IMR-90 (cell line): ENCODE data around the gene PIAS3. TPM values are rescaled to one million over a fixed set of nuclear protein-coding genes. Genes with fewer than 3 reads are reported as not detected.
A peak's percentile ranks its signal among the peaks of the same experiment; 100 is the strongest.

Experiments used
- ATAC-seq: fragments of 200-7000 bp; cut with Tn5 transposase; 2 replicates; pipeline ENCODE4 v1.9.1; 2020; ENCODE audit warnings: low read depth, mild to moderate bottlenecking, moderate library complexity
- BruUV-seq: library from RNA; stranded (reverse); fragments of 400-500 nt; replicated peaks from 2 replicates; lab custom pipeline; 2021; lab: Mats Ljungman, UMichigan
- CTCF ChIA-PET: fragments of 300-600 bp; formaldehyde crosslinking; extraction: SDS; loops from one replicate; lab custom pipeline; 2021; ENCODE audit warnings: antibody characterized with exemption; lab: Yijun Ruan, JAX
- POLR2A ChIA-PET: fragments of 300-600 bp; sonication (Branson Sonifier 250); formaldehyde crosslinking; loops from one replicate; lab custom pipeline; 2022; ENCODE audit warnings: antibody characterized with exemption; ENCODE audit not compliant: unreplicated experiment; lab: Charles Lee
- DNase-seq: peaks from one replicate; pipeline ENCODE4 v3.0.0; 2013
- H2AFZ ChIP-seq: replicated peaks from 2 replicates; pipeline ENCODE3; 2013; ENCODE audit warnings: low read length, mild to moderate bottlenecking; ENCODE audit not compliant: poor library complexity
- H2AK5ac ChIP-seq: 2 replicates; pipeline ENCODE4 v1.6.1; 2013; ENCODE audit warnings: low read depth, low read length, inconsistent platforms
- H2AK9ac ChIP-seq: replicated peaks from 2 replicates; pipeline ENCODE3; 2013; ENCODE audit warnings: mild to moderate bottlenecking, low read depth, low read length, moderate library complexity; ENCODE audit not compliant: poor library complexity
- H2BK120ac ChIP-seq: 2 replicates; pipeline ENCODE4 v1.6.1; 2013; ENCODE audit warnings: low read depth, low read length, inconsistent platforms
- H2BK15ac ChIP-seq: 3 replicates; pipeline ENCODE4 v1.6.1; 2013; ENCODE audit warnings: low read depth, low read length, inconsistent platforms
- H2BK20ac ChIP-seq: 2 replicates; pipeline ENCODE4 v1.6.1; 2013; ENCODE audit warnings: low read depth, mild to moderate bottlenecking, inconsistent platforms, low read length, moderate library complexity
- H2BK5ac ChIP-seq: 2 replicates; pipeline ENCODE4 v1.6.1; 2013; ENCODE audit warnings: mild to moderate bottlenecking, low read depth, low read length, inconsistent platforms; ENCODE audit not compliant: poor library complexity, severe bottlenecking
- H3K14ac ChIP-seq: replicated peaks from 2 replicates; pipeline ENCODE4 v1.6.1; 2013; ENCODE audit warnings: low read depth, low read length, inconsistent platforms
- H3K18ac ChIP-seq: 2 replicates; pipeline ENCODE4 v1.6.1; 2013; ENCODE audit warnings: low read depth, low read length, control low read depth
- H3K23ac ChIP-seq: 2 replicates; pipeline ENCODE4 v1.6.1; 2013; ENCODE audit warnings: low read depth, low read length, inconsistent platforms
- H3K27ac ChIP-seq: 2 replicates; pipeline ENCODE4 v1.5.1; 2013; ENCODE audit warnings: mild to moderate bottlenecking, control low read depth, low read length; ENCODE audit not compliant: insufficient read depth
- H3K27me3 ChIP-seq: 2 replicates; pipeline ENCODE4 v1.6.1; 2013; ENCODE audit warnings: low read length; ENCODE audit not compliant: control insufficient read depth, insufficient read depth
- H3K36me3 ChIP-seq: 2 replicates; pipeline ENCODE4 v1.6.1; 2013; ENCODE audit warnings: low read length, mixed read lengths; ENCODE audit not compliant: control insufficient read depth, insufficient read depth
- H3K4ac ChIP-seq: 2 replicates; pipeline ENCODE4 v1.6.1; 2013; ENCODE audit warnings: low read depth, low read length, inconsistent platforms
- H3K4me1 ChIP-seq: 2 replicates; pipeline ENCODE4 v1.6.1; 2013; ENCODE audit warnings: low read length, mixed read lengths; ENCODE audit not compliant: control insufficient read depth, insufficient read depth
- H3K4me2 ChIP-seq: 2 replicates; pipeline ENCODE4 v1.6.1; 2013; ENCODE audit warnings: low read depth, mild to moderate bottlenecking, control low read depth, low read length, moderate library complexity
- H3K4me3 ChIP-seq: 2 replicates; pipeline ENCODE4 v1.5.1; 2013; ENCODE audit warnings: low read depth, mild to moderate bottlenecking, control low read depth, low read length, moderate library complexity; ENCODE audit not compliant: insufficient read depth
- H3K56ac ChIP-seq: 2 replicates; pipeline ENCODE4 v1.6.1; 2013; ENCODE audit warnings: low read length, inconsistent platforms; ENCODE audit not compliant: insufficient read depth; ENCODE audit errors: extremely low read depth
- H3K79me1 ChIP-seq, 2 experiments: 2 replicates each; pipeline ENCODE4 v1.6.1; 2013; ENCODE audit warnings: low read length in 2 of 2, inconsistent platforms in 1 of 2, low read depth in 1 of 2
- H3K9ac ChIP-seq: 2 replicates; pipeline ENCODE4 v1.6.1; 2013; ENCODE audit warnings: low read depth, low read length, control low read depth
- H3K9me1 ChIP-seq: 2 replicates; pipeline ENCODE4 v1.6.1; 2013; ENCODE audit warnings: low read length, inconsistent platforms; ENCODE audit not compliant: insufficient read depth
- H3K9me3 ChIP-seq: 2 replicates; pipeline ENCODE4 v1.6.1; 2013; ENCODE audit warnings: low read length; ENCODE audit not compliant: control insufficient read depth, insufficient read depth
- H4K20me1 ChIP-seq: 2 replicates; pipeline ENCODE4 v1.6.1; 2013; ENCODE audit warnings: low read length, inconsistent platforms; ENCODE audit not compliant: insufficient read depth
- H4K5ac ChIP-seq: 2 replicates; pipeline ENCODE4 v1.6.1; 2013; ENCODE audit warnings: mild to moderate bottlenecking, low read depth, low read length, control low read depth
- H4K8ac ChIP-seq, 2 experiments: 2 replicates each; pipeline ENCODE4 v1.6.1; 2013; ENCODE audit warnings: low read depth in 2 of 2, low read length in 2 of 2, control low read depth in 1 of 2, inconsistent platforms in 1 of 2
- H4K91ac ChIP-seq: 2 replicates; pipeline ENCODE4 v1.6.1; 2013; ENCODE audit warnings: low read depth, low read length, inconsistent platforms; ENCODE audit not compliant: insufficient read depth
- CEBPB ChIP-seq: IDR thresholded peaks from 2 replicates; pipeline ENCODE4 v1.6.1; 2012; ENCODE audit warnings: low read depth, low read length, improper control_type of control experiment
- CHD1 ChIP-seq: IDR thresholded peaks from 2 replicates; pipeline ENCODE4 v1.6.1; 2012; ENCODE audit warnings: low read depth, low read length, improper control_type of control experiment
- MAFK ChIP-seq: IDR thresholded peaks from 2 replicates; pipeline ENCODE4 v1.6.1; 2012; ENCODE audit warnings: low read depth, low read length, improper control_type of control experiment
- MXI1 ChIP-seq: IDR thresholded peaks from 2 replicates; pipeline ENCODE4 v1.6.1; 2012; ENCODE audit warnings: low read depth, mild to moderate bottlenecking, low read length, moderate library complexity, borderline replicate concordance
- WGBS, 2 experiments: methylation state at CpG; one replicate each; pipeline versions ENCODE4 v1.1.5 to v1.1.7; 2013; ENCODE audit warnings: missing lambda C conversion rate in 2 of 2; ENCODE audit not compliant: insufficient read length in 1 of 2; ENCODE audit errors: extremely low coverage in 2 of 2; 5-methylcytosine and 5-hydroxymethylcytosine counted together
- dilution Hi-C: fragments of 300-500 bp; cut with HindIII; formaldehyde crosslinking; loops from one replicate; pipeline ENCODE4 v1.14.3; 2018; ENCODE audit warnings: low sequenced_read_pairs; ENCODE audit not compliant: unreplicated experiment
- in situ Hi-C: fragments of 300-500 bp; cut with MboI; formaldehyde crosslinking; loops from 3 replicates; pipeline ENCODE4 v1.14.3; 2019; ENCODE audit warnings: low sequenced_read_pairs, inconsistent platforms, mixed read lengths
- intact Hi-C: fragments of 100-400 bp; cut with micrococcal nuclease; formaldehyde crosslinking; loops from 2 replicates; pipeline ENCODE4 v1.10.0; 2022
- polyA plus RNA-seq, 3 experiments: library from polyadenylated mRNA; depleted of rRNA; stranded (reverse); fragments of >200 nt; gene quantifications; 2 replicates each; pipeline ENCODE4 v1.2.3, GENCODE V29; 2012; ENCODE audit warnings: low replicate concordance in 1 of 3
- total RNA-seq: library from RNA; depleted of rRNA; stranded (reverse); fragments of >200 nt; gene quantifications from 2 replicates; pipeline ENCODE4 v1.2.3, GENCODE V29; 2012
- TF ChIP-seq, protein P1 (sequence below): fragments of 150-350 bp; IDR thresholded peaks from 2 replicates; pipeline ENCODE4 v1.6.1; 2017; ENCODE audit warnings: mild to moderate bottlenecking, antibody characterized with exemption, low read length, low read depth

The PIAS3 gene
- total and polyA plus RNA-seq, 2 of the 4 experiments (the other 2 are of a cell fraction), result 11.1 to 53.7 TPM

DNA sequence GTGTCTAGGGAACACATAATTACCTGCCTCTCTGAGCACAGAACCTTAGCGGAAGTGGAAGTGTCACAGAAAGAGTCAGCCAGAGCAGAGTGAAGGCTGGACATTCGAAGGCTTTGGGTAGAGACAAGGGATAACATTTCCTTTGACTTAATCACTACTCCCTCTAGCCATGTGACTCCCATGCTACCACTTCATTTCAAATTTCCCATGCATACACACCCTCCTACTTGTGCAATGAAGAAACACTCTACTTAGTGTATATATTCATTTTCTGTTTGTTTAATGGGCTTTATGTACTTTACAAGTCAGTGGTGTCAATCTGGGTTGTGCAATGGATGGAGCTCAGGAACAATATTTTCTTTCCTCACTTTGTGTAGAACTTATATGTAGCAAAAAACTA lies 19.8 kb upstream of the PIAS3 start:
- H3K79me1 ChIP-seq, result no peaks in the 10 kb centered on the region
- no peak overlapping the region for H2BK5ac ChIP-seq
- no peak overlapping the region for H3K23ac ChIP-seq
- H4K8ac ChIP-seq, result no peak overlapping the region
- no peak overlapping the region for H4K5ac ChIP-seq
- H2AK5ac ChIP-seq, result no peak overlapping the region
- no peaks in the 10 kb centered on the region for H3K9me3 ChIP-seq
- H3K36me3 ChIP-seq, result no peaks in the 10 kb centered on the region
- no peak overlapping the region for H3K14ac ChIP-seq
- no peak overlapping the region for H3K4me2 ChIP-seq
- H2AK9ac ChIP-seq, result no peak overlapping the region
- H4K91ac ChIP-seq, result no peak overlapping the region
- H3K56ac ChIP-seq, result no peak overlapping the region
- no CpG with 5 or more reads among the region's 2 CpGs for WGBS, 2 experiments
- H3K27me3 ChIP-seq, result peaks cover 5% of the 10 kb centered on the region; the same call in 1 of the 2 replicates
- dilution Hi-C loops (no loop called here), intact Hi-C loops (no loop called here), in situ Hi-C loops (no loop called here)
- H3K9me1 ChIP-seq, result no peaks in the 10 kb centered on the region
- ChIA-PET CTCF (interaction anchor here (1.5 kb wide), 1 partner anchor 13 kb away, joined by 6 read pairs; no protein-coding TSS in a partner anchor), POLR2A (no interaction called here)
- H3K9ac ChIP-seq, result no peak overlapping the region
- H2AFZ ChIP-seq, result no peak overlapping the region
- no peak overlapping the region for H3K18ac ChIP-seq
- no peak overlapping the region for H3K4me3 ChIP-seq
- no peak overlapping the region for H3K4ac ChIP-seq
- no peaks in the 10 kb centered on the region for H4K20me1 ChIP-seq
- no peak overlapping the region for H2BK120ac ChIP-seq
- peaks cover 1% of the 10 kb centered on the region; the same call in 1 of the 2 replicates for H3K4me1 ChIP-seq
- no peak overlapping the region for H3K27ac ChIP-seq
- no peak overlapping the region for H2BK20ac ChIP-seq
- TF ChIP-seq MAFK (no peak), CEBPB (peak; percentile 44; the same call in 1 of the 2 replicates), CHD1 (no peak), MXI1 (peak; percentile 63; the same call in 1 of the 2 replicates)
- TF ChIP-seq, protein P1, sequence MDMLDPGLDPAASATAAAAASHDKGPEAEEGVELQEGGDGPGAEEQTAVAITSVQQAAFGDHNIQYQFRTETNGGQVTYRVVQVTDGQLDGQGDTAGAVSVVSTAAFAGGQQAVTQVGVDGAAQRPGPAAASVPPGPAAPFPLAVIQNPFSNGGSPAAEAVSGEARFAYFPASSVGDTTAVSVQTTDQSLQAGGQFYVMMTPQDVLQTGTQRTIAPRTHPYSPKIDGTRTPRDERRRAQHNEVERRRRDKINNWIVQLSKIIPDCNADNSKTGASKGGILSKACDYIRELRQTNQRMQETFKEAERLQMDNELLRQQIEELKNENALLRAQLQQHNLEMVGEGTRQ, result peak; percentile 46; the same call in 1 of the 2 replicates
- no peak overlapping the region for H2BK15ac ChIP-seq
- DNase-seq (peak; percentile 47), ATAC-seq (peak; percentile 72)
- BruUV-seq, result no TSS peak
